Upper lobe of left lung (tissue), 4 donors: ENCODE results near the gene POLR2M.

Experiments used
- CTCF ChIP-seq, 6 experiments: fragments of 450-650 bp in 4 of 6; fragments of 200-600 bp in 2 of 6; sonication (generic) in 2 of 6; IDR thresholded peaks; one replicate each; pipeline ENCODE4 v1.5.1; 2016 to 2019; ENCODE audit warnings: antibody characterized with exemption in 6 of 6
- EP300 ChIP-seq, 4 donors: sonication (generic); formaldehyde crosslinking; IDR thresholded peaks; one replicate each; pipeline ENCODE4 v1.5.1; 2017; ENCODE audit warnings: antibody characterized with exemption in 4 of 4, control low read depth in 2 of 4
- POLR2A ChIP-seq, 4 donors: fragments of 450-650 bp; IDR thresholded peaks; one replicate each; pipeline ENCODE4 v1.5.1; 2016 to 2017; ENCODE audit warnings: antibody characterized with exemption in 4 of 4, mild to moderate bottlenecking in 2 of 4

DNA sequence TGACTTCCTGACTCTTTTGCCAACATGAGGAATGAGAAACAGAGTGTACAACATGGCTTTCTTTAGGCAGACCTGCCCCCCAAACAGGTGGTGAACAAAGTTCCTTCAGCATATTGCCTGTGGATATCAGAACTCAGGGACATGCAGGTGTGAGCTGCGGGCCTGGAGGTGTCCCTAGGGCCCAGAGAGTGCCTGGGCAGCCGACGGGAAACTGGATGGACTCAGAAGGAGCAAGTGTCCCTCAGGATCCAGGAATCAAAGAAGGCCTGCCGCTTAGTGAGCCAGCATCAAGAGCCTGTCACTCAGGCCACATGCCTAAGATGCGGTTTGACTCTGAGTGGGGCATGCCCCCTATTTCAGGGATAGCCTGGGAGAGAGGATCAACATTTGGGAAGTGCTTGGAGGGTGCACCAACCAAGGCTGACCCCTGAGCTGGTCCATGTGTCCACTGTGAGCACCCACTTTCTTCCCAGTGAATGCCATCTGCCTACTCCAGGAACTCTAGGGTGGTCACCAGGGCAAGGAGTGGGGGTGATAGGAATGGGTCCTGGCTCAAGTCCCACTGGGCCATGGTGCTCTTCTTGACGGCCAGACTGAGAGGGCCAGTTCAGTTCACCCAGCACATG is 16.1 kb upstream of the POLR2M start:
- TF ChIP-seq CTCF (IDR thresholded peaks at IDR 0.05) (no peak), POLR2A (IDR thresholded peaks at IDR 0.05) (no peak), EP300 (IDR thresholded peaks at IDR 0.05) (no peak)
